ENCODE data around the gene NFS1.

- TF ChIP-seq RAD21 (IDR thresholded peaks at IDR 0.05; ENCODE audit: low read length) (no peak), CTCF (conservative IDR thresholded peaks at IDR 0.05; ENCODE audit: low read depth, low read length) (no peak)
Measured at GRCh38 chr20:35669221-35669620, 29.9 kb downstream of the NFS1 start.
